C4-2B (cell line): ENCODE measurements around the gene CAB39L.
A peak's percentile ranks its signal among the peaks of the same experiment; 100 is the strongest.

ENCODE experiments used
- H3K27ac ChIP-seq: fragments of 450-650 bp; 2 replicates; pipeline ENCODE4 v1.5.1; 2017
- CTCF ChIP-seq: fragments of 450-650 bp; conservative IDR thresholded peaks from 2 replicates; pipeline ENCODE4 v1.5.1; 2017; ENCODE audit warnings: mild to moderate bottlenecking
- ZFX ChIP-seq: fragments of 450-650 bp; IDR thresholded peaks from 2 replicates; pipeline ENCODE4 v1.6.1; 2017

The CAB39L gene

GRCh38 chr13:49441846-49442245, 2.0 kb downstream of the CAB39L start:
- TF ChIP-seq CTCF = no peak
- no peak for TF ChIP-seq ZFX
- no peak overlapping the region for H3K27ac ChIP-seq

- H3K27ac ChIP-seq = no peak overlapping the region
- TF ChIP-seq CTCF = no peak
- no peak for TF ChIP-seq ZFX
Observed at GRCh38 chr13:49441312-49441711, 2.6 kb downstream of the CAB39L start.

- TF ChIP-seq ZFX (no peak), CTCF (no peak)
- H3K27ac ChIP-seq = no peak overlapping the region
Observed at GRCh38 chr13:49439609-49440008, 4.3 kb downstream of the CAB39L start.

- TF ChIP-seq ZFX (no peak), CTCF (no peak)
- no peak overlapping the region for H3K27ac ChIP-seq
Observed at GRCh38 chr13:49437705-49438104, 6.2 kb downstream of the CAB39L start.

GRCh38 chr13:49436890-49437289, 7.0 kb downstream of the CAB39L start:
- TF ChIP-seq CTCF = peak; percentile 31; the same call in 1 of the 2 replicates
- no peak for TF ChIP-seq ZFX
- no peak overlapping the region for H3K27ac ChIP-seq

GRCh38 chr13:49435992-49436391, 7.9 kb downstream of the CAB39L start:
- H3K27ac ChIP-seq = no peak overlapping the region
- no peak for TF ChIP-seq CTCF
- TF ChIP-seq ZFX = no peak

GRCh38 chr13:49429121-49429520, 14.7 kb downstream of the CAB39L start:
- no peak for TF ChIP-seq CTCF
- TF ChIP-seq ZFX = no peak
- no peak overlapping the region for H3K27ac ChIP-seq
